HFFc6 (cell line): ENCODE measurements around the gene WDR17. TPM values are rescaled to one million over a fixed set of nuclear protein-coding genes. Genes with fewer than 3 reads are reported as not detected.

Experiments
- DNase-seq: peaks from one replicate; pipeline ENCODE4 v3.0.0-alpha.2; 2018
- H3K27ac Mint-ChIP-seq: 2 replicates; pipeline ENCODE4 v1.8.0; 2020; ENCODE audit warnings: mild to moderate bottlenecking, mixed read lengths
- H3K27me3 Mint-ChIP-seq: 2 replicates; pipeline ENCODE4 v1.8.0; 2021; ENCODE audit warnings: mild to moderate bottlenecking, moderate library complexity, mixed read lengths; ENCODE audit not compliant: insufficient read depth
- H3K36me3 Mint-ChIP-seq: 2 replicates; pipeline ENCODE4 v1.8.0; 2021; ENCODE audit warnings: low read depth, mixed read lengths
- H3K4me1 Mint-ChIP-seq: 2 replicates; pipeline ENCODE4 v1.8.0; 2020; ENCODE audit warnings: low read depth, mixed read lengths
- H3K4me3 Mint-ChIP-seq: 2 replicates; pipeline ENCODE4 v1.8.0; 2020; ENCODE audit warnings: mild to moderate bottlenecking, moderate library complexity, mixed read lengths
- H3K9me3 Mint-ChIP-seq: 2 replicates; pipeline ENCODE4 v1.8.0; 2020; ENCODE audit warnings: mild to moderate bottlenecking, mixed read lengths
- total RNA-seq, 6 experiments: library from RNA; stranded (reverse); fragmentation: NEBNext Ultra II Directional; extraction: Animal tissue kit (Norgen Biotek cat#: 25700); gene quantifications; 2 replicates in 1 of 6; 3 replicates in 5 of 6; pipeline ENCODE4 v1.2.3, GENCODE V29; 2021
- TF ChIP-seq, protein P1 (sequence below): fragments of 200-600 bp; sonication (generic); IDR thresholded peaks from 2 replicates; pipeline ENCODE4 v1.5.0; 2021; ENCODE audit warnings: antibody characterized with exemption, mild to moderate bottlenecking

WDR17 gene
- total RNA-seq, 6 experiments from 2014 or later: not detected

DNA sequence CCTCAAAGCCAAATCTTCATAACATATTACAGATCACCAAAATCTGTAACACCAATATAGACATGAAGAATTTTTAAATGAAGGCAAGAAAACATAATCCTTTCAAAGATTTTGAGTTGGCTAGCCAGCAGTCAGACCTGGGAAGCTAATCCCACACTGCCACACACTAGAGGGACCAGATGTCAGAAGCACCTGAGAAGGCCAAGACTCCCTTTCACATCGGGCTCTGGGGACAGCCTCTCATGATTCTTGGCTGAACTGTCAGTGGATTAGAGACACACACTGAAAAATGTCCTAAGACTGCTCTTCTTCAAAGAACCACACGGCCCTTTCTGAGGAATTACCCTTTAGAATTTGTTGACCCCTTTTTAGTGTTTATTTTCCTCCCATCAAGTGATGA lies 157.9 kb downstream of the WDR17 start:
- no peaks in the 10 kb centered on the region for H3K36me3 Mint-ChIP-seq
- TF ChIP-seq, protein P1, sequence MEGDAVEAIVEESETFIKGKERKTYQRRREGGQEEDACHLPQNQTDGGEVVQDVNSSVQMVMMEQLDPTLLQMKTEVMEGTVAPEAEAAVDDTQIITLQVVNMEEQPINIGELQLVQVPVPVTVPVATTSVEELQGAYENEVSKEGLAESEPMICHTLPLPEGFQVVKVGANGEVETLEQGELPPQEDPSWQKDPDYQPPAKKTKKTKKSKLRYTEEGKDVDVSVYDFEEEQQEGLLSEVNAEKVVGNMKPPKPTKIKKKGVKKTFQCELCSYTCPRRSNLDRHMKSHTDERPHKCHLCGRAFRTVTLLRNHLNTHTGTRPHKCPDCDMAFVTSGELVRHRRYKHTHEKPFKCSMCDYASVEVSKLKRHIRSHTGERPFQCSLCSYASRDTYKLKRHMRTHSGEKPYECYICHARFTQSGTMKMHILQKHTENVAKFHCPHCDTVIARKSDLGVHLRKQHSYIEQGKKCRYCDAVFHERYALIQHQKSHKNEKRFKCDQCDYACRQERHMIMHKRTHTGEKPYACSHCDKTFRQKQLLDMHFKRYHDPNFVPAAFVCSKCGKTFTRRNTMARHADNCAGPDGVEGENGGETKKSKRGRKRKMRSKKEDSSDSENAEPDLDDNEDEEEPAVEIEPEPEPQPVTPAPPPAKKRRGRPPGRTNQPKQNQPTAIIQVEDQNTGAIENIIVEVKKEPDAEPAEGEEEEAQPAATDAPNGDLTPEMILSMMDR: no peak
- H3K27ac Mint-ChIP-seq: no peak overlapping the region
- no peak overlapping the region for H3K4me3 Mint-ChIP-seq
- peaks cover 2% of the 10 kb centered on the region for H3K27me3 Mint-ChIP-seq
- peaks cover 9% of the 10 kb centered on the region; the same call in 1 of the 2 replicates for H3K4me1 Mint-ChIP-seq
- H3K9me3 Mint-ChIP-seq: no peaks in the 10 kb centered on the region
- no peak for DNase-seq

GRCh38 chr4:176226736-176227135 lies 161.1 kb downstream of the WDR17 start:
- no peaks in the 10 kb centered on the region for H3K36me3 Mint-ChIP-seq
- H3K27me3 Mint-ChIP-seq: peaks cover 2% of the 10 kb centered on the region
- TF ChIP-seq, protein P1: no peak
- H3K4me3 Mint-ChIP-seq: no peak overlapping the region
- peaks cover 18% of the 10 kb centered on the region for H3K4me1 Mint-ChIP-seq
- H3K27ac Mint-ChIP-seq: no peak overlapping the region
- H3K9me3 Mint-ChIP-seq: no peaks in the 10 kb centered on the region
- DNase-seq: no peak

GRCh38 chr4:176229645-176230044 lies 164.0 kb downstream of the WDR17 start:
- TF ChIP-seq, protein P1: no peak
- peaks cover 23% of the 10 kb centered on the region for H3K4me1 Mint-ChIP-seq

More at GRCh38 chr4:176229645-176230044, 164.0 kb downstream of the WDR17 start:
- no peaks in the 10 kb centered on the region for H3K36me3 Mint-ChIP-seq
- no peaks in the 10 kb centered on the region for H3K9me3 Mint-ChIP-seq
- no peak for DNase-seq
- H3K27me3 Mint-ChIP-seq: peaks cover 2% of the 10 kb centered on the region
- H3K4me3 Mint-ChIP-seq: no peak overlapping the region
- H3K27ac Mint-ChIP-seq: no peak overlapping the region

Other genes starting within 250 kb of the WDR17 start
- under 1 TPM in 4 of 6 experiments, not detected in 2; 0.14 to 0.38 (median 0.20) TPM for gene SPATA4, start 129.7 kb downstream of the WDR17 start, total RNA-seq
- gene ASB5, start 203.4 kb downstream of the WDR17 start, total RNA-seq: under 1 TPM in 3 of 6 experiments, not detected in 3; 0.14 to 0.21 (median 0.17) TPM